Fibroblast of pulmonary artery (primary cell): ENCODE results near the gene ZNF695.
A peak's percentile ranks its signal among the peaks of the same experiment; 100 is the strongest.

Experiments used
- DNase-seq: peaks from one replicate; pipeline ENCODE4 v3.0.0-alpha.2; 2010; ENCODE audit warnings: low read depth
- H3K4me3 ChIP-seq: replicated peaks from 2 replicates; pipeline ENCODE4 v1.5.1; 2011; ENCODE audit warnings: low read depth, mild to moderate bottlenecking, control low read depth, low read length, moderate library complexity
- CTCF ChIP-seq: IDR thresholded peaks from 2 replicates; pipeline ENCODE4 v1.5.1; 2011; ENCODE audit warnings: mild to moderate bottlenecking, control low read depth, low read length, inconsistent platforms; ENCODE audit errors: missing control alignments

Gene ZNF695

GRCh38 chr1:246987083-246987690, 20.7 kb downstream of the ZNF695 start:
- peak; percentile 2 for DNase-seq
- no peak for TF ChIP-seq CTCF
- no peak overlapping the region for H3K4me3 ChIP-seq

- no peak overlapping the region for H3K4me3 ChIP-seq
- no peak for DNase-seq
- no peak for TF ChIP-seq CTCF
Measured at GRCh38 chr1:246978785-246979184, 29.1 kb downstream of the ZNF695 start.

GRCh38 chr1:246978281-246978680, 29.6 kb downstream of the ZNF695 start:
- no peak overlapping the region for H3K4me3 ChIP-seq
- TF ChIP-seq CTCF: no peak
- no peak for DNase-seq

GRCh38 chr1:246971969-246972368, 35.9 kb downstream of the ZNF695 start:
- no peak overlapping the region for H3K4me3 ChIP-seq
- TF ChIP-seq CTCF: no peak
- no peak for DNase-seq

GRCh38 chr1:246971090-246971721, 36.7 kb downstream of the ZNF695 start:
- H3K4me3 ChIP-seq: no peak overlapping the region
- peak; percentile 86 for TF ChIP-seq CTCF
- peak; percentile 76 for DNase-seq

- no peak for TF ChIP-seq CTCF
- no peak for DNase-seq
Measured at GRCh38 chr1:246969621-246970020, 38.2 kb downstream of the ZNF695 start.

GRCh38 chr1:246966502-246966901, 41.4 kb downstream of the ZNF695 start:
- TF ChIP-seq CTCF: no peak
- no peak overlapping the region for H3K4me3 ChIP-seq
- DNase-seq: no peak

More at GRCh38 chr1:246969621-246970020, 38.2 kb downstream of the ZNF695 start:
- H3K4me3 ChIP-seq: no peak overlapping the region
